A172 (cell line): ENCODE results near the gene COL25A1. TPM values are rescaled to one million over a fixed set of nuclear protein-coding genes. Genes with fewer than 3 reads are reported as not detected.

ENCODE experiments used
- DNase-seq: peaks from one replicate; pipeline ENCODE4 v3.0.0-alpha.2; 2015; ENCODE audit warnings: low spot score
- total RNA-seq: library from RNA; depleted of rRNA; stranded (reverse); fragments of >200 nt; shearing (Covaris generic); gene quantifications from 2 replicates; pipeline ENCODE4 v1.2.3, GENCODE V29; 2014; rRNA removed

COL25A1 gene
- total RNA-seq, result 0.12 TPM in 1 of 2 replicates, not detected in the other

GRCh38 chr4:109302361-109303139, at the start of gene COL25A1:
TSS of gene COL25A1 (minus strand) at chr4:109302658.
- no peak for DNase-seq

GRCh38 chr4:109350121-109350520, 47.7 kb upstream of the COL25A1 start:
- DNase-seq, result no peak

GRCh38 chr4:109334129-109335105, 32.0 kb upstream of the COL25A1 start:
- no peak for DNase-seq

GRCh38 chr4:109332926-109333464, 30.5 kb upstream of the COL25A1 start:
- DNase-seq, result no peak

- no peak for DNase-seq
Observed at GRCh38 chr4:109327641-109328040, 25.2 kb upstream of the COL25A1 start.

- no peak for DNase-seq
Observed at GRCh38 chr4:109325698-109326097, 23.2 kb upstream of the COL25A1 start.

GRCh38 chr4:109323348-109323747, 20.9 kb upstream of the COL25A1 start:
- no peak for DNase-seq

- no peak for DNase-seq
Observed at GRCh38 chr4:109321232-109321631, 18.8 kb upstream of the COL25A1 start.

- no peak for DNase-seq
Observed at GRCh38 chr4:109319684-109320083, 17.2 kb upstream of the COL25A1 start.

GRCh38 chr4:109319156-109319555, 16.7 kb upstream of the COL25A1 start:
- no peak for DNase-seq

GRCh38 chr4:109315818-109316217, 13.4 kb upstream of the COL25A1 start:
- DNase-seq, result no peak

- DNase-seq, result no peak
Observed at GRCh38 chr4:109315341-109315740, 12.9 kb upstream of the COL25A1 start.

GRCh38 chr4:109313168-109314133, 11.0 kb upstream of the COL25A1 start:
- no peak for DNase-seq

GRCh38 chr4:109303140-109303496, 660 bp upstream of the COL25A1 start:
- DNase-seq, result peak; percentile 39

GRCh38 chr4:109301651-109302360, 652 bp downstream of the COL25A1 start:
- DNase-seq, result no peak

GRCh38 chr4:109298279-109299010, 4.0 kb downstream of the COL25A1 start:
- peak; percentile 11 for DNase-seq

- DNase-seq, result no peak
Observed at GRCh38 chr4:109296527-109296926, 5.9 kb downstream of the COL25A1 start.

GRCh38 chr4:109295081-109295480, 7.4 kb downstream of the COL25A1 start:
- no peak for DNase-seq

GRCh38 chr4:109294468-109295020, 7.9 kb downstream of the COL25A1 start:
- DNase-seq, result peak; percentile 57
